Left lobe of liver (tissue), 2 donors: ENCODE results near the gene FPGT. TPM values are rescaled to one million over a fixed set of nuclear protein-coding genes. Genes with fewer than 3 reads are reported as not detected.
"Not testable (repeated sequence)": the region's sequence is repeated elsewhere in the genome, so short reads cannot be mapped to it uniquely, and the experiment has no call there.

ENCODE experiments used
- ATAC-seq: fragments of 200-7000 bp; cut with Tn5 transposase; one replicate; pipeline ENCODE4 v1.9.1; 2020; ENCODE audit warnings: mild to moderate bottlenecking, moderate library complexity
- DNase-seq: peaks from one replicate; pipeline ENCODE4 v3.0.0-alpha.2; 2020; ENCODE audit warnings: low spot score
- total RNA-seq: library from RNA; stranded (reverse); gene quantifications from one replicate; pipeline ENCODE4 v1.2.1, GENCODE V29; 2021
- donor health status: DM: no; HTN: no; CAD: no; lungs with moderate emphysema.
- donor health status: DM: no; HTN: yes; CAD: no.

Gene FPGT
- total RNA-seq, 1 donor from 2014 or later = 7.5 TPM

GRCh38 chr1:74253243-74253824, 55.3 kb downstream of the FPGT start:
- not testable (repeated sequence) for DNase-seq, ATAC-seq

Other genes starting within 250 kb of the FPGT start
- 0.30 TPM for gene LRRIQ3, start 66 bp upstream of the FPGT start, total RNA-seq
- gene TNNI3K, start 37.1 kb downstream of the FPGT start, total RNA-seq = not detected